Neural progenitor cell (in vitro differentiated cells): Measurements from ENCODE around the gene BPHL. TPM values are rescaled to one million over a fixed set of nuclear protein-coding genes. Genes with fewer than 3 reads are reported as not detected.
"Not testable (repeated sequence)": the region's sequence is repeated elsewhere in the genome, so short reads cannot be mapped to it uniquely, and the experiment has no call there.

ENCODE experiments used
- DNase-seq: peaks from one replicate; pipeline ENCODE4 v3.0.0-alpha.2; 2016; ENCODE audit warnings: low spot score
- H2AFZ ChIP-seq: fragments of 200-600 bp; sonication (generic); replicated peaks from 2 replicates; pipeline ENCODE4 v1.6.1; 2016; ENCODE audit warnings: antibody characterized with exemption
- H3F3A ChIP-seq: fragments of 200-600 bp; sonication (generic); 2 replicates; pipeline ENCODE4 v1.6.1; 2016; ENCODE audit warnings: antibody characterized with exemption, low read depth
- H3K27ac ChIP-seq: fragments of 200-600 bp; sonication (generic); 2 replicates; pipeline ENCODE4 v1.5.1; 2016; ENCODE audit warnings: mild to moderate bottlenecking
- H3K27me3 ChIP-seq: fragments of 200-600 bp; sonication (generic); 2 replicates; pipeline ENCODE4 v1.6.1; 2016; ENCODE audit warnings: mild to moderate bottlenecking, moderate library complexity
- H3K36me3 ChIP-seq: fragments of 200-600 bp; sonication (generic); 2 replicates; pipeline ENCODE4 v1.5.1; 2016
- H3K4me1 ChIP-seq: fragments of 200-600 bp; sonication (generic); 2 replicates; pipeline ENCODE4 v1.6.1; 2016; ENCODE audit warnings: mixed run types
- H3K4me2 ChIP-seq: fragments of 200-600 bp; sonication (generic); 2 replicates; pipeline ENCODE4 v1.6.1; 2016
- H3K4me3 ChIP-seq: fragments of 200-600 bp; sonication (generic); 2 replicates; pipeline ENCODE4 v1.5.1; 2016
- H3K79me2 ChIP-seq: fragments of 200-600 bp; sonication (generic); 2 replicates; pipeline ENCODE4 v1.6.1; 2016; ENCODE audit warnings: low read depth
- H3K9ac ChIP-seq: fragments of 200-600 bp; sonication (generic); 2 replicates; pipeline ENCODE4 v1.6.1; 2016
- H3K9me3 ChIP-seq: fragments of 200-600 bp; sonication (generic); 2 replicates; pipeline ENCODE4 v1.5.1; 2016; ENCODE audit warnings: low read depth
- H4K20me1 ChIP-seq: fragments of 200-600 bp; sonication (generic); 2 replicates; pipeline ENCODE4 v1.6.1; 2016; ENCODE audit warnings: low read depth
- H3K27ac Mint-ChIP-seq: 3 replicates; pipeline ENCODE4 v1.8.0; 2021; ENCODE audit warnings: mixed read lengths
- H3K27me3 Mint-ChIP-seq: 2 replicates; pipeline ENCODE4 v1.8.0; 2022; ENCODE audit warnings: low read depth, mild to moderate bottlenecking, inconsistent platforms, moderate library complexity, mixed read lengths; ENCODE audit not compliant: insufficient read depth
- H3K36me3 Mint-ChIP-seq: 3 replicates; pipeline ENCODE4 v1.8.0; 2021; ENCODE audit warnings: mixed read lengths
- H3K4me1 Mint-ChIP-seq: 3 replicates; pipeline ENCODE4 v1.8.0; 2021; ENCODE audit warnings: mixed read lengths
- H3K4me3 Mint-ChIP-seq: 3 replicates; pipeline ENCODE4 v1.8.0; 2021; ENCODE audit warnings: mild to moderate bottlenecking, moderate library complexity, mixed read lengths
- H3K9me3 Mint-ChIP-seq: 3 replicates; pipeline ENCODE4 v1.8.0; 2020; ENCODE audit warnings: mixed read lengths
- EZH2 ChIP-seq: fragments of 200-600 bp; sonication (generic); IDR thresholded peaks from 2 replicates; pipeline ENCODE4 v1.6.1; 2017; ENCODE audit warnings: antibody characterized with exemption, mild to moderate bottlenecking, moderate library complexity
- EZH2phosphoT487 ChIP-seq: fragments of 200-600 bp; sonication (generic); IDR thresholded peaks from 2 replicates; pipeline ENCODE4 v1.6.1; 2017; ENCODE audit warnings: antibody characterized with exemption
- total RNA-seq: library from RNA; depleted of rRNA; stranded (reverse); fragments of >200 nt; gene quantifications from 2 replicates; pipeline ENCODE4 v1.2.3, GENCODE V29; 2015; ENCODE audit warnings: low replicate concordance
- TF ChIP-seq, protein P1 (sequence below): fragments of 200-600 bp; sonication (generic); IDR thresholded peaks from 2 replicates; pipeline ENCODE4 v1.5.1; 2017; ENCODE audit warnings: antibody characterized with exemption, mild to moderate bottlenecking

BPHL gene
- total RNA-seq, 1 donor from 2014 or later, result 44.5 TPM

DNA sequence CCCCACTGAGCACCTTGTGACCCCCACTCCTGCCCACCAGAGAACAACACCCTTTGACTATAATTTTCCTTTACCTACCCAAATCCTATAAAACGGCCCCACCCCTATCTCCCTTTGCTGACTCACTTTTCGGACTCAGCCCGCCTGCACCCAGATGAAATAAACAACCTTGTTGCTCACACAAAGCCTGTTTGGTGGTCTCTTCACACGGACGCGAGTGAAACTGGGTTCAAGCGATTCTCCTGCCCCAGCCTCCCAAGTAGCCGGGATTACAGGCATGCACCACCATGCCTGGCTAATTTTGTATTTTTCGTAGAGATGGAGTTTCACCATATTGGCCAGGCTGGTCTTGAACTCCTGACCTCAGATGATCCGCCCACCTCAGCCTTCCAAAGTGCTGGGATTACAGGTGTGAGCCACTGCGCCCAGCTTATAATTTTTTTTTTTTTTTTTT is 55.2 kb downstream of the BPHL start:
- H4K20me1 ChIP-seq, H3K9me3 ChIP-seq, H3K27ac Mint-ChIP-seq, H3K4me3 ChIP-seq, H2AFZ ChIP-seq, H3K9ac ChIP-seq, H3K4me2 ChIP-seq, DNase-seq, H3K36me3 Mint-ChIP-seq, H3K4me3 Mint-ChIP-seq, H3K36me3 ChIP-seq, H3K4me1 ChIP-seq, H3K27me3 ChIP-seq, H3K79me2 ChIP-seq, H3F3A ChIP-seq, H3K27ac ChIP-seq, H3K27me3 Mint-ChIP-seq: not testable (repeated sequence)
- H3K9me3 Mint-ChIP-seq, result peaks cover 13% of the 10 kb centered on the region
- H3K4me1 Mint-ChIP-seq, result peaks cover 35% of the 10 kb centered on the region

DNA sequence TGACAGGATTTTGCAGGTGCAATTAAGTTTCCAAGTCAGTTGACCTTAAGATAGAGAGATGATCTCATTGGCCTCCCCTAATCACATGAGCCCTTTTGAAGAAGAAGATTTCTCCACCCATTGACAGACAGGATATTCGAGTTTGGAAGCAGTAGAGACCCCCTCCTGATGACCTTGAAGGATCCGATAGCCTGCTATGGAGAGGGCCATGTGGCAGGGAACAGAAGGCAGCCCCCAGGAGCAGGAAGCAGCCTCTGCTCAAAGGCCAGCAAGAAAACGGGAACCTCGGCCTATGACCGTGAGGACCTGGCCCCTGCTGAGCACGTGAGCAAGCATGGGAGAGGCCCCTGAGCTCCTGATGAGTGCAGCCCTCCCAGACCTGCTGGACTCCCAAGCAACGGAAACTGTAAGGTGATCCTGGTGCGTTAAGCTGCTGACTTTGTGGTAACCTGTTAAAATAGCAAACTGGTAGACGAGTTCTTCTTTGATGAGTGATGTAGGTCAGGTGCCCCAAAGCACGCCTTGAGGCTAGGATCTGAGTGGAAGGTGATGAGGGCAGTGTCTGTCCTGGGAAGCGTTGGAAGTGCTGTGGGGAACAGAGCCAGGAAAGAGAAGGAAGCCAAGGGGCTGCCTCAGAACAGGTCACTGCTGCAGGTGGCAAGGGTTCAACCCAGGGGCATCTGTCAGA is 57.3 kb downstream of the BPHL start:
- no peak overlapping the region for H3K27ac ChIP-seq
- no peak for DNase-seq
- no peaks in the 10 kb centered on the region for H3K9me3 ChIP-seq
- no peak overlapping the region for H3K9ac ChIP-seq
- H3K27me3 ChIP-seq, result no peaks in the 10 kb centered on the region
- no peak overlapping the region for H2AFZ ChIP-seq
- no peaks in the 10 kb centered on the region for H4K20me1 ChIP-seq
- H3K36me3 Mint-ChIP-seq, result peaks cover 9% of the 10 kb centered on the region
- H3K36me3 ChIP-seq, result no peaks in the 10 kb centered on the region
- H3K27me3 Mint-ChIP-seq, result peaks cover 2% of the 10 kb centered on the region
- no peak overlapping the region for H3K4me2 ChIP-seq
- no peaks in the 10 kb centered on the region for H3K79me2 ChIP-seq
- no peaks in the 10 kb centered on the region for H3K4me1 ChIP-seq
- H3K9me3 Mint-ChIP-seq, result peaks cover 13% of the 10 kb centered on the region
- peak overlapping the region; percentile 0 for H3K27ac Mint-ChIP-seq
- H3K4me1 Mint-ChIP-seq, result peaks cover 44% of the 10 kb centered on the region
- TF ChIP-seq EZH2phosphoT487 (no peak), EZH2 (no peak)
- TF ChIP-seq, protein P1, sequence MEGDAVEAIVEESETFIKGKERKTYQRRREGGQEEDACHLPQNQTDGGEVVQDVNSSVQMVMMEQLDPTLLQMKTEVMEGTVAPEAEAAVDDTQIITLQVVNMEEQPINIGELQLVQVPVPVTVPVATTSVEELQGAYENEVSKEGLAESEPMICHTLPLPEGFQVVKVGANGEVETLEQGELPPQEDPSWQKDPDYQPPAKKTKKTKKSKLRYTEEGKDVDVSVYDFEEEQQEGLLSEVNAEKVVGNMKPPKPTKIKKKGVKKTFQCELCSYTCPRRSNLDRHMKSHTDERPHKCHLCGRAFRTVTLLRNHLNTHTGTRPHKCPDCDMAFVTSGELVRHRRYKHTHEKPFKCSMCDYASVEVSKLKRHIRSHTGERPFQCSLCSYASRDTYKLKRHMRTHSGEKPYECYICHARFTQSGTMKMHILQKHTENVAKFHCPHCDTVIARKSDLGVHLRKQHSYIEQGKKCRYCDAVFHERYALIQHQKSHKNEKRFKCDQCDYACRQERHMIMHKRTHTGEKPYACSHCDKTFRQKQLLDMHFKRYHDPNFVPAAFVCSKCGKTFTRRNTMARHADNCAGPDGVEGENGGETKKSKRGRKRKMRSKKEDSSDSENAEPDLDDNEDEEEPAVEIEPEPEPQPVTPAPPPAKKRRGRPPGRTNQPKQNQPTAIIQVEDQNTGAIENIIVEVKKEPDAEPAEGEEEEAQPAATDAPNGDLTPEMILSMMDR, result no peak
- peak overlapping the region; percentile 7 for H3K4me3 Mint-ChIP-seq
- H3K4me3 ChIP-seq, result no peak overlapping the region
- H3F3A ChIP-seq, result no peaks in the 10 kb centered on the region

DNA sequence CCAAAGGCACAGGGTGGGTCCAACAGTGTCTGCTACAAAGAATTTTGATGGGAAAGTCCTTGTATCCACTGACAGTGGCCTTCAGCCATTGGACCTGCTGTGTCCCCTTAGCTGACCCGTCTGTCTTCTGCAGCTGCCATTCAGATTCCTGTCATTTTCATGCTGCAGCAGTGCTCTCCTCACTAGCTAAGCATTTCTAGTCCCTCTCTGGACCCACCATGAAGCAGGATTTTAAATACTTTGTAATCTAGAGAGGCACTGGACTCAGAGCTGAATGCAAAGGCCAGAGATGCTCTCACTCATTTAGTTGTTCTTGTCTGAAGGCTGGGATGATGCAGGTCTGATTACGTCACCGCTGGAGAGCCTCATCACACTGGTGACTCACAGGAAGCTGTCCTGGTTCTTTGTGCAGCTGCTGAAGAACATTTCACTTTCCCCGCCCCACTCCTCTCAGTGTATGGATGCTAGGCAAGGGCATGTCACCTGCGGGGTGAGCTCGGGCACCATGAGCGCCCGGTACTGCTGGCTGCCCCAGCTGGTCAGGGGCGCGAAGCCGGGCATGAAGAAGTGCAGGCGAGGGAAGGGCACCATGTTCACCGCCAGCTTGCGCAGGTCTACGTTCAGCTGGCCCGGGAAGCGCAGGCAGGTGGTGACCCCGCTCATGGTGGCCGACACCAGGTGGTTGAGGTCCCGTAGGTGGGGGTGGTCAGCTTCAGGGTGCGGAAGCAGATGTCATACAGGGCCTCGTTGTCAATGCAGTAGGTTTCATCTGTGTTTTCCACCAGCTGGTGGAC is 58.2 kb downstream of the BPHL start:
- Mint-ChIP-seq H3K4me3 (no peak overlapping the region), H3K27ac (no peak overlapping the region), H3K4me1 (peaks cover 44% of the 10 kb centered on the region), H3K36me3 (peaks cover 9% of the 10 kb centered on the region), H3K9me3 (peaks cover 11% of the 10 kb centered on the region), H3K27me3 (peaks cover 2% of the 10 kb centered on the region)
- H4K20me1 ChIP-seq, result no peaks in the 10 kb centered on the region
- no peaks in the 10 kb centered on the region for H3K27me3 ChIP-seq
- no peak for DNase-seq
- no peak overlapping the region for H3K9ac ChIP-seq
- no peak overlapping the region for H2AFZ ChIP-seq
- no peaks in the 10 kb centered on the region for H3K9me3 ChIP-seq
- H3K4me2 ChIP-seq, result no peak overlapping the region
- H3K36me3 ChIP-seq, result no peaks in the 10 kb centered on the region
- no peaks in the 10 kb centered on the region for H3K4me1 ChIP-seq
- no peaks in the 10 kb centered on the region for H3K79me2 ChIP-seq
- TF ChIP-seq EZH2, result no peak
- no peak for TF ChIP-seq EZH2phosphoT487
- TF ChIP-seq, protein P1, result no peak
- H3F3A ChIP-seq, result no peaks in the 10 kb centered on the region
- no peak overlapping the region for H3K4me3 ChIP-seq
- no peak overlapping the region for H3K27ac ChIP-seq

DNA sequence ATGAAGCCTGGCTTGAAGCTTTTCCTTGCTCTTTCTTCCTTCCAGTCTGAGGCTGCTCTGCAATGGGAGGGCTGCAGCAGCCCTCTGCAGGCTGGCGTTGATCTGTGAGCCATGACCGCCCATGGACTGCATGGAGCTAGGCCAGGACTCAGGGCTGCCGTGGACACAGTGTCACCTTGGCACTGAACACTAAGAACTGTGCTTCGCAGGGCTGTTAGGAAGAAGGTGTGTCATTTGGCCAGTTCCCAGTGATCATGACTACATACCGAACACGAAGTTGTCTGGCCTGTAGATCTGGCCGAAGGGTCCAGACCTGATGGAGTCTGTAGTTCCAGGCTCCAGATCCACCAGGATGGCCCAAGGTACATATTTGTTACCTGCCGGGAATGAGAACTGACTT is 60.2 kb downstream of the BPHL start:
- not testable (repeated sequence) for H3F3A ChIP-seq, H3K9ac ChIP-seq, H3K27ac ChIP-seq, H3K4me3 ChIP-seq, H3K36me3 Mint-ChIP-seq, H3K27me3 ChIP-seq, H3K27me3 Mint-ChIP-seq, DNase-seq, H3K4me3 Mint-ChIP-seq, H3K9me3 ChIP-seq, H3K36me3 ChIP-seq, H3K9me3 Mint-ChIP-seq, H4K20me1 ChIP-seq, H3K79me2 ChIP-seq, H3K4me2 ChIP-seq, H2AFZ ChIP-seq
- Mint-ChIP-seq H3K27ac (peak overlapping the region; percentile 92), H3K4me1 (peaks cover 49% of the 10 kb centered on the region)
- H3K4me1 ChIP-seq, result peaks cover 10% of the 10 kb centered on the region

DNA sequence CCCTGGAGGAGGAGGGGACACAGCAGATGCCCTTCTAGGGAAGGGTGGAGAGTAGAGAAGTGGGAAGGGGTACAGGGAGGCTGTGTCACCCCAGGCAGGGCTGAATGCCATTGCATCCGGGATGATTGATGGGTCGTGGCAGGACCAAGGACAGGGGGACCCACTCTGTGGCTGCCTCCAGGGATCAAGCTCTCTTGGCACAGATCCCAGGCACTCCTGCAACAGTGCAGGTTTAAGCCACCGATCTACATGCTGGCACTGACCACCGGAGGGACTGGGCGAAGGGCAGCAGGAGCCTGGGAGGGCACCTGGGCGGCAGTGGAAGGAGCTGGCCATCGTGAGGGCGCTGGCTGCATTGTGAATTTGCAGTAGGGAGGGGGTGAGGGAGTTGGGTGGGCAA is 61.4 kb downstream of the BPHL start:
- not testable (repeated sequence) for H3K27me3 ChIP-seq, H4K20me1 ChIP-seq, H3K27ac ChIP-seq, H3K27ac Mint-ChIP-seq, H3K4me3 ChIP-seq, DNase-seq, H3F3A ChIP-seq, H3K36me3 ChIP-seq, H3K4me2 ChIP-seq, H3K9ac ChIP-seq, H2AFZ ChIP-seq, H3K79me2 ChIP-seq, H3K9me3 ChIP-seq, H3K27me3 Mint-ChIP-seq, H3K9me3 Mint-ChIP-seq
- peak overlapping the region; percentile 83 for H3K4me3 Mint-ChIP-seq
- peaks cover 56% of the 10 kb centered on the region for H3K4me1 Mint-ChIP-seq
- peaks cover 16% of the 10 kb centered on the region for H3K4me1 ChIP-seq
- H3K36me3 Mint-ChIP-seq, result peaks cover 11% of the 10 kb centered on the region
